ENCODE measurements around the gene HARS1.
A peak's percentile ranks its signal among the peaks of the same experiment; 100 is the strongest.
"Not testable (repeated sequence)": the region's sequence is repeated elsewhere in the genome, so short reads cannot be mapped to it uniquely, and the experiment has no call there.

Gene HARS1

GRCh38 chr5:140674211-140674610 lies 17.0 kb downstream of the HARS1 start:
- DNase-seq: no peak

- DNase-seq: no peak
Measured at GRCh38 chr5:140673187-140673976, 17.8 kb downstream of the HARS1 start, which contains the start of gene DND1. Gene DND1, minus strand, starts transcription at chr5:140673576. Its CDS starts 34 bp downstream, at chr5:140673542.

- DNase-seq: no peak
Measured at GRCh38 chr5:140672455-140673186, 18.5 kb downstream of the HARS1 start.

- no peak for DNase-seq
Measured at GRCh38 chr5:140671472-140672125, 19.6 kb downstream of the HARS1 start.

- DNase-seq: not testable (repeated sequence)
Measured at GRCh38 chr5:140671035-140671434, 20.1 kb downstream of the HARS1 start.

GRCh38 chr5:140664359-140665119 lies 26.6 kb downstream of the HARS1 start, which contains the start of gene WDR55:
Gene WDR55, plus strand, starts transcription at chr5:140664904. Its CDS starts 9 bp downstream, at chr5:140664913.
- DNase-seq: peak; percentile 94 to 95

DNA sequence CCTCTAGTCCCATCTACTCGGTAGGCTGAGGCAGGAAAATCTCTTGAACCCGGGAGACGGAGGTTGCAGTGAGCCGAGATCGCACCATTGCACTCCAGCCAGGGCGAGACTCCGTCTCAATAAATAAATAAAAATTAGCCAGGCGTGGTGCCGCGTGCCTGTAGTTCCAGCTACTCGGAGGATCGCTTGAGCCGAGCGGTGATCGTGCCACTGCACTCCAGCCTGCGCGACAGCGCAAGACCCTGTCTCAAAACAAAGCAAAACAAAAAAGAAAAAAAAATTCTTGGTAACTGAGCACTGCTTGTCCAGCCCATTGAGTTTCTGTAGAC lies 27.2 kb downstream of the HARS1 start:
- no peak for DNase-seq

DNA sequence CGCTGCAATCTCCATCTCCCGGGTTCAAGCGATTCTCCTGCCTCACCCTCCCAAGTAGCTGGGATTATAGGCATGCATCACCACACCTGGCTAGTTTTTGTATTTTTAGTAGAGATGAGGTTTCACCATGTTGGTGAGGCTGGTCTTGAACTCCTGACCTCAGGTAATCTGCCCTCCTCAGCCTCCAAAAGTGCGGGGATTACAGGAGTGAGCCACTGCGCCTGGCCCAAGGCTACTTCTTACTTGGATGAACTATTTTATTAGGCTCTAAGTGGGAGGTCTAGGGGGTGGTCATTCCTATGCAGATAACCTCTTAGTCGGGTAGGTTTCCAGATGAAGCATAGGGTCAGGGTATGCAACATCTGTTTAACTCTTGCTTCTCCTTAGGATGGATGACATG lies 30.8 kb downstream of the HARS1 start:
- DNase-seq: not testable (repeated sequence)

- DNase-seq: no peak
Measured at GRCh38 chr5:140658870-140659269, 32.3 kb downstream of the HARS1 start.

GRCh38 chr5:140647042-140647419 lies 44.1 kb downstream of the HARS1 start:
- DNase-seq: no peak

DNA sequence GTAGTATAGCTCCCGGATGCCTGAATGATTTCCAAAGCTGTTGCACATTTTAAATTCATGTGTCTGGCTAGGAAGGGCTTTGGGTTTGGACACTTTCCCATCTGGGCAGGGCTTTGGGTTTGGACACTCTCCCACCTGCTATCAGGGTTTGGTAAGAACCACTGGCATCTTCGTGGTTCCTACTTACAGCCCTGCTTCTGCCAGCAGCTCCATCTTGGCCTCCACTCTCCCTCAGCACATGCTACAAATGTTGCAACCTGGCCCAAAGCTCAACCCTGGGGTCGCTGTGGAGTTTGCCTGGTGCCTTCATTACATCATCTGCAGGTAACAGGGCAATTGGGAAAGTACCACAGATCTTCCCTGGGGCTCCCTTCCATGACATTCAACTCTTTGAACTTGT lies 48.5 kb downstream of the HARS1 start:
- no peak for DNase-seq

GRCh38 chr5:140641716-140642115 lies 49.5 kb downstream of the HARS1 start:
- no peak for DNase-seq

- peak; percentile 98 for DNase-seq
Measured at GRCh38 chr5:140639148-140639981, 51.8 kb downstream of the HARS1 start, which contains the start of gene TMCO6. Gene TMCO6, plus strand, starts transcription at chr5:140639451. Its CDS starts 77 bp downstream, at chr5:140639528.

DNA sequence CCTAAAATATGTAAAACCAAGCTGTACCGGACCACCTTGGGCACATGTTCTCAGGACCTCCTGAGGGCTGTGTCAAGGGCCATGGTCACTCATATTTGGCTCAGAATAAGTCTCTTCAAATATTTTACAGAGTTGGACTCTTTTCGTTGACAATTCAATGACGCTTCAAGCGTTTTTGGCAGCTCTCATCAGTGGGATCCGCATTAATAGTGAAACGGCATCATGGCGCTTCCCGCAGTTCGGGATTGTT lies 52.3 kb downstream of the HARS1 start:
- DNase-seq: not testable (repeated sequence)

- no peak for DNase-seq
Measured at GRCh38 chr5:140637371-140638100, 53.6 kb downstream of the HARS1 start.

GRCh38 chr5:140635291-140636257 lies 55.6 kb downstream of the HARS1 start:
- DNase-seq: no peak

- DNase-seq: no peak
Measured at GRCh38 chr5:140634103-140634502, 57.1 kb downstream of the HARS1 start.

DNA sequence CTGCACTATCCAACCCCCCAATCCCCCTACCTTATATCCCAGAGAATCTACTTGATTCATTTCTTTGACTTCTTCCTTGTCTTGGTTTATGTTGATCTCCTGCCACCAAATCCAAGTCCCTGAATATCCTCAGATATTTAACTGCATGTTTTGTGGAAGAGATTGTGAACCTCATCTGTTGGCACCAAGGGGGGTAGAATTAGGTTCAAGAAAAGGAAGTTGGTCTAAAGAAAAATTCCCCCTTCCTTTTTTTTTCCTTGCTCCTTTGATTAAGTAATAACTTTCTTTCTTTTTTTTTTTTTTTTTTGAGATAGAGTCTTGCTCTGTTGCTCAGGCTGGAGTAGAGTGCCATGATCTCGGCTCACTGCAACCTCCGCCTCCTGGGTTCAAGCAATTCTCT lies 57.7 kb downstream of the HARS1 start:
- no peak for DNase-seq

DNA sequence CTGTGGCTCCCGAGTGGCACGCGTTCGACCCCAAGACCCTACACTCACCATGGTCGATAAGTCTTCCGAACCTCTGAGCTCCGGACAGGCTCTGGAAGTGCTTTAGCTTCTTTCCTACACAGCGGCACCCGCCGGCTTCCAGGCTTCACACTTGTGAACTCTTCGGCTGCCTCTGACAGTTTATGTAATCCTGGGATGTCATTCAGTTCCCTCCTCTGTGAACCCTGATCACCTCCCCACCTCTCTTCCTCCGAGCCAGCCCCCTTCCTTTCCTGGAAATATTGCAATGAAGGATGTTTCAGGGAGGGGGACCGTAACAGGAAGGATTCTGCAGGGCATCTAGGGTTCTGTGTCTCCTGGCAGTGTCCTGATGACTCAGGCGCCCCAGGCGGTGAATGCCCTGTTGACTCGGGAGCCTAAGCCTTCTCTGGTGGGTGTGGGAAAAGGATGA lies 58.1 kb downstream of the HARS1 start, which contains the start of gene CD14:
Gene CD14 (minus strand): TSS at position 155 of the 451 bp plus-strand sequence. CDS start 104 bp downstream, at position 51.
- peak; percentile 18 to 70 for DNase-seq

Measured in CD4-positive, alpha-beta T cell treated with Interleukin-4 for 1 hour (primary cell).